GM23248 (cell line): ENCODE data around the gene RIC1. TPM values are rescaled to one million over a fixed set of nuclear protein-coding genes. Genes with fewer than 3 reads are reported as not detected.
A peak's percentile ranks its signal among the peaks of the same experiment; 100 is the strongest.

ENCODE experiments used
- DNase-seq: peaks from one replicate; pipeline ENCODE4 v3.0.0-alpha.2; 2015
- H2AFZ ChIP-seq: fragments of 200-600 bp; sonication (generic); 2 replicates; pipeline ENCODE4 v1.6.1; 2016; ENCODE audit warnings: antibody characterized with exemption
- H3F3A ChIP-seq: fragments of 200-600 bp; sonication (generic); 2 replicates; pipeline ENCODE4 v1.6.1; 2016; ENCODE audit warnings: mild to moderate bottlenecking, antibody characterized with exemption, mixed run types; ENCODE audit not compliant: insufficient read depth
- H3K27ac ChIP-seq: fragments of 200-600 bp; sonication (generic); 2 replicates; pipeline ENCODE4 v1.5.1; 2016; ENCODE audit warnings: mild to moderate bottlenecking
- H3K27me3 ChIP-seq: fragments of 200-600 bp; sonication (generic); replicated peaks from 2 replicates; pipeline ENCODE4 v1.6.1; 2016; ENCODE audit warnings: mild to moderate bottlenecking; ENCODE audit not compliant: insufficient read depth
- H3K36me3 ChIP-seq: fragments of 200-600 bp; sonication (generic); 2 replicates; pipeline ENCODE4 v1.6.1; 2016; ENCODE audit warnings: low read depth, mild to moderate bottlenecking
- H3K4me1 ChIP-seq: fragments of 200-600 bp; sonication (generic); 2 replicates; pipeline ENCODE4 v1.6.1; 2016; ENCODE audit warnings: mild to moderate bottlenecking; ENCODE audit not compliant: insufficient read depth
- H3K4me2 ChIP-seq: fragments of 200-600 bp; sonication (generic); one replicate; pipeline ENCODE4 v1.6.1; 2016; ENCODE audit warnings: mild to moderate bottlenecking; ENCODE audit not compliant: unreplicated experiment
- H3K4me3 ChIP-seq: fragments of 200-600 bp; sonication (generic); 2 replicates; pipeline ENCODE4 v1.5.1; 2016; ENCODE audit warnings: mild to moderate bottlenecking
- H3K79me2 ChIP-seq: fragments of 200-600 bp; sonication (generic); 2 replicates; pipeline ENCODE4 v1.6.1; 2016; ENCODE audit warnings: mild to moderate bottlenecking; ENCODE audit not compliant: insufficient read depth
- H3K9ac ChIP-seq: fragments of 200-600 bp; sonication (generic); 2 replicates; pipeline ENCODE4 v1.6.1; 2016; ENCODE audit warnings: mild to moderate bottlenecking
- H3K9me2 ChIP-seq: fragments of 200-600 bp; sonication (generic); 2 replicates; pipeline ENCODE4 v1.6.1; 2016; ENCODE audit warnings: mixed run types, mild to moderate bottlenecking, moderate library complexity; ENCODE audit not compliant: insufficient read depth
- H3K9me3 ChIP-seq: fragments of 200-600 bp; sonication (generic); one replicate; pipeline ENCODE4 v1.6.1; 2017; ENCODE audit warnings: low read depth
- H4K20me1 ChIP-seq: fragments of 200-600 bp; sonication (generic); 2 replicates; pipeline ENCODE4 v1.6.0; 2016; ENCODE audit not compliant: insufficient read depth
- EZH2 ChIP-seq: fragments of 200-600 bp; sonication (generic); IDR thresholded peaks from 2 replicates; pipeline ENCODE4 v1.6.1; 2018; ENCODE audit warnings: antibody characterized with exemption, mild to moderate bottlenecking; ENCODE audit not compliant: insufficient read depth, poor library complexity, severe bottlenecking
- EZH2phosphoT487 ChIP-seq: fragments of 200-600 bp; sonication (generic); IDR thresholded peaks from 2 replicates; pipeline ENCODE4 v1.6.1; 2018; ENCODE audit warnings: antibody characterized with exemption, moderate library complexity, mild to moderate bottlenecking, low read depth; ENCODE audit not compliant: insufficient read depth
- WGBS, 2 experiments: methylation state at CpG; one replicate each; pipeline ENCODE4 v1.1.6; 2015 to 2017; ENCODE audit warnings: low lambda C conversion rate in 2 of 2, low coverage in 1 of 2; ENCODE audit errors: missing lambda C conversion rate in 2 of 2; 5-methylcytosine and 5-hydroxymethylcytosine counted together
- in situ Hi-C: fragments of 300-500 bp; cut with MboI; formaldehyde crosslinking; loops from 2 replicates; pipeline ENCODE4 v1.15.0; 2020
- polyA plus RNA-seq: library from polyadenylated mRNA; unstranded; fragments of >200 nt; fragmentation: Nextera tagmentation; extraction: Ambion mirVana; gene quantifications from 2 replicates; pipeline ENCODE4 v1.2.1, GENCODE V29; 2016
- total RNA-seq: library from RNA; depleted of rRNA; stranded (reverse); fragments of >200 nt; shearing (Covaris generic); gene quantifications from 2 replicates; pipeline ENCODE4 v1.2.3, GENCODE V29; 2014

RIC1 gene
- total and polyA plus RNA-seq, 2 experiments from 2014 or later, result 13.0 to 48.7 TPM

DNA sequence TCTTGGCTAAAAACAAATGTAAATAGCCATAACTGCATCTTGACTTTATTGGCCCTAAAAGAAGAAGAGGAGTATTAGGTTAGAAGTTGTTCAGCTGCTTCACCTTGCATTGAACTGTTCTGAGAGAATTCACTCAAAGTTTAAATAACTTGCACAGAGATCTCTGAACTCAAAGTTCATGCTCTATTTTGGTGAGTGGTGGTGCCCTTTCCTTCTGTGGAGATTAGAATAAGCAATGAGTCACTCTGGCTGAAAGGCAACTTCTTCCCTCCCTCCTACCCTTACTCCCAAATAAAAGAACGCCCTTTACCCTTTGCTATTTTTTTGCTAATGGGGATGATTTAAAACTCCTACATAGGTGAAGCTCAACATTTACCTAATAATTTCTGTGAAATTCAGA is 155.1 kb downstream of the RIC1 start:
- H3K79me2 ChIP-seq, result no peaks in the 10 kb centered on the region
- no peak overlapping the region for H3K4me2 ChIP-seq
- no peak overlapping the region for H3K9ac ChIP-seq
- no peaks in the 10 kb centered on the region for H3K9me2 ChIP-seq
- H3K27me3 ChIP-seq, result no peaks in the 10 kb centered on the region
- no peak overlapping the region for H2AFZ ChIP-seq
- no peaks in the 10 kb centered on the region for H3K4me1 ChIP-seq
- WGBS, 2 experiments, result 93 to 97% methylated on average over 1 of the region's 1 CpG
- H3K4me3 ChIP-seq, result no peak overlapping the region
- in situ Hi-C loops, result no loop called here
- peaks cover 14% of the 10 kb centered on the region; the same call in 1 of the 2 replicates for H3F3A ChIP-seq
- TF ChIP-seq EZH2phosphoT487 (no peak), EZH2 (no peak)
- H4K20me1 ChIP-seq, result no peaks in the 10 kb centered on the region
- no peak overlapping the region for H3K27ac ChIP-seq
- H3K9me3 ChIP-seq, result no peaks in the 10 kb centered on the region
- peak; percentile 4 for DNase-seq
- H3K36me3 ChIP-seq, result peaks cover 11% of the 10 kb centered on the region

DNA sequence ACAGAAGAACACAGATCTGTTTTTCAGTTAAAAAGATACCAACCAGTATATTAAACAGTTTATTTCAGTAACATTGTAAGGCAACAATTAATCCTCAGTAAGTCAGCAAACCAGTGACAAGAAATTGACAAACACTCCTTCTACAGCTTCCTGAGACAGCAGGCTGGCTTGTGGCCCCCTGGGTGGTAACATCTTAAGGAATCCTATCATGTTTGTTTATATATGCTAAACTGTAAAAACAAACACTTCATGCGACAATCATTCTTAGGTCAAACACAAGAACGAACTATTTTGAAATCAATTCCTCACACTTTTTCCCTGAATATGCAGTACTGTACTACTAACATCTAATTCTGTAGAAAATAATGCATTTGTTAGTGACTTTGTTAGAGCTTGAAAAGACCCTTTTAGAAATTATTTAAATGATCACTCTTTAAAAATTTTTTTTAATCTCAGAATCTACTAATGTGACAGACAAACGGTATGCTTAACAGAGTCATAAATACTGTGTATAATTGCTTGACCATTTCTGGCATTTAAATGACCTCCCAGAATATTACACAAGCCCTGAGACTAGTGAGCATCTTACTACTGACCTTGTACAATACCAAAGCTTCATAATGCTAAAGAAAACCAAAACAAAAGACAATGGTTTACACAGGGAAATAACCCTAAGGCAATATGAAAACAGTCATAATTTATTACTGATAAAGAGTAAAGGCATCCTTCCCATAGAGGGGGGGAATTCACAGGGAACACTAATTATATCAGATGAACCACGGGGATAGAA is 155.8 kb downstream of the RIC1 start:
- WGBS, 2 experiments, result 72 to 81% methylated on average over 4 of the region's 4 CpGs
- Histone ChIP-seq H3K4me3 (no peak overlapping the region), H3K27me3 (no peaks in the 10 kb centered on the region), H3K9ac (no peak overlapping the region), H2AFZ (no peak overlapping the region), H3K79me2 (no peaks in the 10 kb centered on the region), H3K9me3 (no peaks in the 10 kb centered on the region), H3F3A (peaks cover 14% of the 10 kb centered on the region; the same call in 1 of the 2 replicates), H3K27ac (no peak overlapping the region), H4K20me1 (no peaks in the 10 kb centered on the region), H3K9me2 (no peaks in the 10 kb centered on the region), H3K4me2 (no peak overlapping the region), H3K36me3 (peaks cover 8% of the 10 kb centered on the region), H3K4me1 (no peaks in the 10 kb centered on the region)
- DNase-seq, result no peak
- in situ Hi-C loops, result no loop called here
- TF ChIP-seq EZH2 (no peak), EZH2phosphoT487 (no peak)

DNA sequence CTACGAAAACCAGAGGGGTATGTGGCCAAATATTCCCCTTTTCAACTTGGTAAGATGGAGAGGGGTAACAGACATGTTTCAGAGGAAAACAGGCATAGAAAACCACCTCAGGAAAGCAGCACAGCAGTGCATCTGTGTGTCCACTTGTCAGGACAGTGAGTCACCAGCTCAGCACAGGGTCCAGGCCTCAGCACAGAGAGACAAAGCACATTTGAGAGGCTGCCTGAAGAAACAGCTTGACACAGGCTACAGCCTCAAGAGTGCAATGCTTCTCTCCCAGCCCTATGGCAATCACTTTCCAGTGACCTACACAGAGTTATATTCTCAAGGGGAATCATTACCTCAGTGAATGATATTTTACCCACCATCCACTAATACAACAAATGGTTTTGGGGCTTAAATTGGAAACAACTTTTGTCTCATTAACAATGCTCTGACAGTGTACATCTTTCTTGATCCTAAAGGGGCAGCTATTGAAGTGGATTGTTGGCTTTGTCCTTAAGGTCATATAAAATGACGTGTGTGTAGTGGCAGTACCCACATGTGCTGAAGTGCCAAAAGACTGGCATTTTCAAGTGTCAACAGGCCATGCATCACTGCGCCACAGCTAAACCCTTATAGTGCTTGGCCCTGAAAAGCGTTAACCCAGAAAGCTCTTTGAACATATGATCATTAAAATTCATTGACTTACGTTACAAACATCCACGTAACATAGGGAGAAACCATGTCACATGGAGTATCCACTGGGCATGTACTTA is 157.6 kb downstream of the RIC1 start:
- TF ChIP-seq EZH2phosphoT487 (no peak), EZH2 (no peak)
- no peaks in the 10 kb centered on the region for H3K4me1 ChIP-seq
- H3F3A ChIP-seq, result peaks cover 14% of the 10 kb centered on the region; the same call in 1 of the 2 replicates
- no peaks in the 10 kb centered on the region; the same call in 1 of the 2 replicates for H3K36me3 ChIP-seq
- H3K27ac ChIP-seq, result no peak overlapping the region
- no peaks in the 10 kb centered on the region for H3K27me3 ChIP-seq
- in situ Hi-C loops, result no loop called here
- no peak overlapping the region for H2AFZ ChIP-seq
- H3K9me3 ChIP-seq, result no peaks in the 10 kb centered on the region
- H3K4me2 ChIP-seq, result no peak overlapping the region
- H3K4me3 ChIP-seq, result no peak overlapping the region
- H3K9me2 ChIP-seq, result no peaks in the 10 kb centered on the region
- H4K20me1 ChIP-seq, result no peaks in the 10 kb centered on the region
- peak; percentile 8 for DNase-seq
- no peak overlapping the region for H3K9ac ChIP-seq
- H3K79me2 ChIP-seq, result no peaks in the 10 kb centered on the region
- 96 to 97% methylated on average over 6 of the region's 6 CpGs for WGBS, 2 experiments

DNA sequence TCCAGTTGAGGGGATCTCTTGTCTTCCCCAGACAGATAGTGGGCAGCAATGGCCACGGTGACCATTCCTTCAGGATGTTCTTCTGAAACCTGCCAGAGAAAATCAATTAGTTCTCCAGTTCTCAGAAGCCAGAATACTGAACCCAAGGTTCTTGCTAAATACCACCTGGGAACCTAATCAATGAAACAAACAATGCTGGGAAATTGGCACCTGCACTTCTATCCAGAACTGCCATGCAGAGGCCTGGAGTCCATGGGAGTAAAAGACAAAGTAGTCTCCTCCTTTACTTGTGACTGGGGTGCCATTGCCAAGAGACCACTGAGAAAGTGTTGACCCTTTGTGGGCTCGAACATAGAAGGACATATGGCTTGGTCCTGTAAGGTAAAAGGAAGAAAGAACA is 158.3 kb downstream of the RIC1 start:
- peaks cover 14% of the 10 kb centered on the region; the same call in 1 of the 2 replicates for H3F3A ChIP-seq
- no peaks in the 10 kb centered on the region for H3K9me2 ChIP-seq
- WGBS, 2 experiments, result 94 to 97% methylated on average over 2 of the region's 2 CpGs
- TF ChIP-seq EZH2phosphoT487 (no peak), EZH2 (no peak)
- no peaks in the 10 kb centered on the region for H4K20me1 ChIP-seq
- no peak overlapping the region for H3K4me3 ChIP-seq
- no peaks in the 10 kb centered on the region for H3K9me3 ChIP-seq
- H2AFZ ChIP-seq, result no peak overlapping the region
- DNase-seq, result no peak
- H3K9ac ChIP-seq, result no peak overlapping the region
- H3K4me1 ChIP-seq, result no peaks in the 10 kb centered on the region
- no peaks in the 10 kb centered on the region for H3K27me3 ChIP-seq
- no peak overlapping the region for H3K27ac ChIP-seq
- H3K36me3 ChIP-seq, result no peaks in the 10 kb centered on the region; the same call in 1 of the 2 replicates
- in situ Hi-C loops, result no loop called here
- no peaks in the 10 kb centered on the region for H3K79me2 ChIP-seq
- H3K4me2 ChIP-seq, result no peak overlapping the region
